Measurements from ENCODE around the gene KCP.

KCP gene

DNA sequence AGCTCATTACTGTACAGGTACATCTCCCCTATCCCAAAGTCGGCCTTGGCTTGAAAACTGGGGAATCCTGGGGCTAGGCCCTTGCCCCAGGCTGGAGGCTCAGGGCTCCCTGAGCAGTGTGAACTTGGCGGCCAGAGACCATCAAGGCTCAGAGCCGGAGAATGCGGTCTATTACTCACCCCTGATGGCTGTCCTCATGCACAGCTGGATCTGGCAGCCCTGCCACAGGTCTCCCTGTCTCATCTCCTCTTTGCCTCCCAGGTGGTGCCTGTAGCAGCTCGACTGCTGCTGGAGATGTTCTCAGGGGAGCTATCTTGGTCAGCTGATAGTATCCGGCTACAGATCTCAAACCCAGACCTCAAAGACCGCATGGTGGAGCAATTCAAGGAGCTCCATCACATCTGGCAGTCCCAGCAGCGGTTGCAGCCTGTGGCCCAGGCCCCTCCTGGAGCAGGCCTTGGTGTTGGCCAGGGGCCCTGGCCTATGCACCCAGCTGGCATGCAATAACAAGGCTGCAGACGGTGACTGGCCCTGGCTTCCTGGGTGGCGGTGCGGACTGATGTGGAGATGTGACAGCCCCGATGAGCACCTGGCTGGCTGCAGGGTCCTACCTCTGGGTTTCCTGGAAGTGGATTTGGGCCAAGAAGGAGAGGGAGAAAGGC, 37.9 kb upstream of the KCP start:
- H3K27me3 ChIP-seq (ENCODE audit: insufficient read depth, poor library complexity, severe bottlenecking) = no peaks in the 10 kb centered on the region
- TF ChIP-seq POLR2AphosphoS5 (IDR thresholded peaks at IDR 0.05; ENCODE audit: low read depth) (peak; percentile 98), CTCF (IDR thresholded peaks at IDR 0.05; ENCODE audit: insufficient read depth, low read length) (no peak), GABPA (IDR thresholded peaks at IDR 0.05; ENCODE audit: low read depth) (no peak; the same call in 1 of the 2 replicates), SPI1 (IDR thresholded peaks at IDR 0.05; ENCODE audit: borderline replicate concordance, low read depth) (no peak), REST (IDR thresholded peaks at IDR 0.05; ENCODE audit: insufficient replicate concordance, low read depth) (peak; percentile 25)
- peak; percentile 90 to 97 for DNase-seq (ENCODE audit: low read depth in 1 of 2, low spot score in 1 of 2)
- no peak overlapping the region for H3K4me3 ChIP-seq (replicated peaks; ENCODE audit: insufficient read depth, low read length)
- peak overlapping the region; percentile 55 for H3K27ac ChIP-seq (replicated peaks)

DNA sequence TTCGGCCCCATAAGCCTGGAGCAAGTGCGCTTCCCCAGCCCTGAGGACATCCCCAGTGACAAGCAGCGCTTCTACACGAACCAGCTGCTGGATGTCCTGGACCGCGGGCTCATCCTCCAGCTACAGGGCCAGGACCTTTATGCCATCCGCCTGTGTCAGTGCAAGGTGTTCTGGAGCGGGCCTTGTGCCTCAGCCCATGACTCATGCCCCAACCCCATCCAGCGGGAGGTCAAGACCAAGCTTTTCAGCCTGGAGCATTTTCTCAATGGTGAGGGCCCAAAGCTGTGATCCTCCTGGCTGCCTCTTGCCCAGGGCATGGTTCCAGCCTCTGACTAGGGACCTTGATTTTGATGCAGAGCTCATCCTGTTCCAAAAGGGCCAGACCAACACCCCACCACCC, 37.3 kb upstream of the KCP start:
- Histone ChIP-seq H3K27ac (replicated peaks) (no peak overlapping the region), H3K27me3 (ENCODE audit: insufficient read depth, poor library complexity, severe bottlenecking) (no peaks in the 10 kb centered on the region), H3K4me3 (replicated peaks; ENCODE audit: insufficient read depth, low read length) (no peak overlapping the region)
- no peak for DNase-seq (ENCODE audit: low read depth in 1 of 2, low spot score in 1 of 2)
- TF ChIP-seq CTCF (IDR thresholded peaks at IDR 0.05; ENCODE audit: insufficient read depth, low read length) = no peak
- TF ChIP-seq REST (IDR thresholded peaks at IDR 0.05; ENCODE audit: insufficient replicate concordance, low read depth) = no peak
- TF ChIP-seq GABPA (IDR thresholded peaks at IDR 0.05; ENCODE audit: low read depth) = no peak
- TF ChIP-seq SPI1 (IDR thresholded peaks at IDR 0.05; ENCODE audit: borderline replicate concordance, low read depth) = no peak

- no peak overlapping the region for H3K27ac ChIP-seq (replicated peaks)
- no peak for DNase-seq (ENCODE audit: low read depth in 1 of 2, low spot score in 1 of 2)
- no peak overlapping the region for H3K4me3 ChIP-seq (replicated peaks; ENCODE audit: insufficient read depth, low read length)
- no peaks in the 10 kb centered on the region for H3K27me3 ChIP-seq (ENCODE audit: insufficient read depth, poor library complexity, severe bottlenecking)
- no peak for TF ChIP-seq REST (IDR thresholded peaks at IDR 0.05; ENCODE audit: insufficient replicate concordance, low read depth)
- no peak for TF ChIP-seq SPI1 (IDR thresholded peaks at IDR 0.05; ENCODE audit: borderline replicate concordance, low read depth)
- no peak for TF ChIP-seq CTCF (IDR thresholded peaks at IDR 0.05; ENCODE audit: insufficient read depth, low read length)
- TF ChIP-seq POLR2AphosphoS5 (IDR thresholded peaks at IDR 0.05; ENCODE audit: low read depth) = no peak
- TF ChIP-seq GABPA (IDR thresholded peaks at IDR 0.05; ENCODE audit: low read depth) = no peak
Measured at GRCh38 chr7:128946936-128947830, 36.7 kb upstream of the KCP start.
